Activated naive CD8-positive, alpha-beta T cell treated with anti-CD3 and anti-CD28 coated beads, Interleukin-2, amount 50 U/mL, for 16 hours (primary cell): ENCODE data around the gene PRPF40A.
"Not testable (repeated sequence)": the region's sequence is repeated elsewhere in the genome, so short reads cannot be mapped to it uniquely, and the experiment has no call there.

ENCODE experiments used
- DNase-seq: peaks from one replicate; pipeline ENCODE4 v3.0.0-alpha.2; 2020; ENCODE audit warnings: low read depth, low spot score

PRPF40A gene

DNA sequence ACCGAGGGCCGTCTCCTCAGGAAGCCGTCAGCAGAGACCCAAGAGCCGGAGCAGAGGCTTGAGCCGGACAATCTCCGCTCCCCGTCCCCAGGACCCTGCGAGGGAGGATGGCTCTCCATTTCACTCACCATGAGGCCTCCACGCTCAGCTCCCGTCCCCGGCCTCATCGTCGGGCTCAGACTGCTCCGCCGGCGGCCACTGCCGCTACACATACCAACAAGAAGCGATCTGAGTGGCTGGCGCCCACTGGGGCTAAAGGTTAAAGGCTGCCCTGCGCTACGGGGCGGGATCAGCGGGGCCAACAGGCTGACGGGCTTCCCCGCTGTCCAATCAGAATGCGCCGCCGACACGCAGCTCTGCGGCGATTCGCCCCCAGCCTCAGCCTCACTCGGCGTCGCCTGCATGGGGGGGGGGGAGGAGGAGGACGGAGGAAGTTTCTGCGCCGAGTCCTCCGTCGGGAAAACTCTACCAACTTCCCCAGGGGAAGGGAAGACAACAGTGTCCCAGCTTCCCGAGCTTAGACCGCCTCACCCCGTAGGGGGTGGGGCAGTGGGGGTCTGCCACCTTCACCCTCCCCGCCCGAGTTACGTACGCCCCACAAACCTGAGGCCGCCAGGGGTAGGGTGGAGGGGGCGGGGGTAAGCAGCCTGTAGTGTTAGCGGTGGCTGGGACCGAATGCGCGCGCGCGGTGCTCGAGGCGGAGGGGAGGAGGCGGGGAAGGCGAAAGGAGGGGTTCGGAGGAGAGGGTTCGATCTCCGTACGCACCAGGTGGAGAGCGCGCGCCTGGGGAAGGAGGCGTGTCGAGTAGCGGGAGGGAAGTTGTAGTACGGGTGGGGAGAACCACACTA, at the start of gene PRPF40A:
Gene PRPF40A (minus strand): TSS at position 234 of the 848 bp plus-strand sequence. CDS start 22 bp downstream, at position 212.
- DNase-seq: peak; percentile 97

- DNase-seq: no peak
These were observed 49.7 kb upstream of the PRPF40A start for GRCh38 chr2:152766928-152767327.

- no peak for DNase-seq
These were observed 46.4 kb upstream of the PRPF40A start for GRCh38 chr2:152763651-152764050.

DNA sequence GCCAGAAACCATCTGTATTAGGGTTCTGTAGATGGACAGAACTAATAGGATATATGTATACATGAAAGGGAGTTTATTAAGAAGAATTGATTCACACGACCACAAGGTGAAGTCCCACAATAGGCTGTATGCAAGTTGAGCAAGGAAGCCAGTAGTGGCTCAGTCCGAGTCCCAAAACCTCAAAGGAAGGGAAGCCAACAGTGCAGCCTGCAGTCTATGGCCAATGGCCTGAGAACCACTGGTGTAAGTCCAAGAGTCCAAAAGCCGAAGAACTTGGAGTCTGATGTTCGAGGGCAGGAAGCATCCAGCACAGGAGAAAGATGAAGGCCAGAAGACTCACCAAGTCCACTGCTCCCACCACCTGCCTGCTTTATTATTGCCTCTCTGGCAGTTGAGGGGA, 45.9 kb upstream of the PRPF40A start:
- not testable (repeated sequence) for DNase-seq

DNA sequence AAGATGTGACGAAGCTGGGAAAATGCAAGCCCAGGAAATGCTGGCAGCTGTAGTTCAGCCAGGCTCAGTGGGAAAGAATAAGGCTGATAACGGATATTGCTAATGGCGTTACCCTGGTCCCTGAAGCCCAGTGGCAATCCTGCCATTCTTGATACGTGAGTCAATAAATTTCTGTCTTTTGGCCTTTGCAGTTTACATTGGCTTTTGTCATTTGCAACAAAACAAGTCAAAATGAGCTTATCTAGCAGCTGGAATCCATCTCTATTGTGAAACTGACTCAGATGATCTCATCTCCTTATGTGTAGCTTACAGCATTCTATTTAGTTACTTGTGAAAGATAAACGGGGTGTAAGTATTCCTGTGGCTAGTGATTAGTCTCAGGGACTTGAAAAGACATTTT, 44.9 kb upstream of the PRPF40A start:
- no peak for DNase-seq

GRCh38 chr2:152761214-152761613, 44.0 kb upstream of the PRPF40A start:
- DNase-seq: no peak

- DNase-seq: no peak
These were observed 42.2 kb upstream of the PRPF40A start for GRCh38 chr2:152759290-152760072.

DNA sequence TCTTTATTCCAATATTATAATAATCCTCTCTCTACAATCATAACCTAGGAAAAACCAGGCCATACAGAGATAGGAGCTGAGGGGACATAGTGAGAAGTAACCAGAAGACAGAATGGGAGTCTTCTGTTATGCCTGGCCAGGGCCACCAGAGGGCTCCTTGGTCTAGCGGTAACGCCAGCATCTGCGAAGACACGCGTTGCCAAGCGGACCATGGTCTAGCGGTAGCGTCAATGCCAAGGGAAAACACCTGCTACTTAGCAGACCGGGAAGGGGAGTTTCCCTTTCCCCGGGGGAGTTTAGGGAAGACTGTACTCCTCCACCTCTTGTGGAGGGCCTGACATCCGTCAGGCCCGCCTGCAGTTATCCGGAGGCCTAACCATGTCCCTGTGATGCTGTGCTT, 37.8 kb upstream of the PRPF40A start:
- no peak for DNase-seq

- not testable (repeated sequence) for DNase-seq
These were observed 30.5 kb upstream of the PRPF40A start for GRCh38 chr2:152747751-152748150.

DNA sequence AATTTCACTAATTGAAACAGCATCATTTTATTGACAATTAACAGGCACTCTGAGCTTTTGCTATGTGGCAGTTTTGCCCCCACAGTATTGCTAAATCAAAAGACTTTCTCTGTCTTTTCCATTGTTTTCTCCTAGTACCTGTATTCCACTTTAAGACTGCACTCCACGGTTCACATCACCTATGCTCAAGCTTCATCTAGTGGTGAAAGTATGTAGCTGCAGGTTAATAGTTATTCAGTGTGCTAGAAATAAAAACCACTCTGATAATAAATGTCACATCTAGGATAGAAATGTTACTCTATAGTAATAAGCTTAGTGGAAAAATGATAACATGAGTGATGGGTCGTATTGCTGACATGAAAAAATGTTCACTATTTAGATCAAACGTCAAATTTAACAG, 25.7 kb upstream of the PRPF40A start:
- DNase-seq: no peak

DNA sequence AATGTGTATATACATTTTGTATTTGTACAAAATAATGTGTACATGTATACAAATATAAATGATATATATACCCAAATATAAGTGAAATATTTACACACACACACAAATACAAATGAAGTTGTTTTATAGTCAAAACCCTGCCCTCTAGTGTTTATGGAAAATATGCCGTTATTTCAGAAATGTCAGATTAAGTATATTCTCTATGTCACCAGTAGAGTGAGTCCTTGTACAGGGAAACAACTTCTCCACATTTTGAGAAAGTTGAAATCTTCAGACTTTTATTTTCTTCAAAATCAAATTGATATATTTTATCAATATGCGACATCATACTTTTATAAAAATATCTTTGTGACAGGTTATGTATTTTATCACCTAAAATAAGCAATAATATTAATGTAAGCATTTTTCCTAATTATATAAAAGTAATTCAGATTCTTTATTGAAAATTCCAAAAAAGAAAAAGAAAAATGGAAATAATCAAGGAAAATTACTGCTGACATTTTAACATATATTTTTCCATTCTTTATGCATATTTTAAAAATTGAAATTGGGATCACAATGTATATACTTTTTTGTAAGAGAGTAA, 23.6 kb upstream of the PRPF40A start:
- DNase-seq: no peak

GRCh38 chr2:152739705-152740104, 22.4 kb upstream of the PRPF40A start:
- DNase-seq: not testable (repeated sequence)

- no peak for DNase-seq
These were observed 21.2 kb upstream of the PRPF40A start for GRCh38 chr2:152738438-152738837.

DNA sequence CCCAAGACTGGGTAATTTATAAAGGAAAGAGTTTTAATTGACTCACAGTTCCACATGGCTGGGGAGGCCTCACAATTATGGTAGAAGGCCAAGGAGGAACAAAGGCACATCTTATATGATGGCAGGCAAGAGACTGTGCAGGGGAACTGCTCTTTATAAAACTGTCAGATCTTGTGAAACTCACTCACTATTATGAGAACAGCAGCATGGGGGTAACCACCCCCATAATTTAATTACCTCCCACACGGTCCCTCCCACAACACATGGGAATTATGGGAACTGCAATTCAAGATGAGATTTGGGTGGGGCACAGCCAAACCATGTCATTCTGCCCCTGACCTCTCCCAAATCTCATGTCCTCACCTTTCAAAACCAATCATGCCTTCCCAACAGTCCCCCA, 20.2 kb upstream of the PRPF40A start:
- DNase-seq: not testable (repeated sequence)

- no peak for DNase-seq
These were observed 13.5 kb upstream of the PRPF40A start for GRCh38 chr2:152730591-152731333.

DNA sequence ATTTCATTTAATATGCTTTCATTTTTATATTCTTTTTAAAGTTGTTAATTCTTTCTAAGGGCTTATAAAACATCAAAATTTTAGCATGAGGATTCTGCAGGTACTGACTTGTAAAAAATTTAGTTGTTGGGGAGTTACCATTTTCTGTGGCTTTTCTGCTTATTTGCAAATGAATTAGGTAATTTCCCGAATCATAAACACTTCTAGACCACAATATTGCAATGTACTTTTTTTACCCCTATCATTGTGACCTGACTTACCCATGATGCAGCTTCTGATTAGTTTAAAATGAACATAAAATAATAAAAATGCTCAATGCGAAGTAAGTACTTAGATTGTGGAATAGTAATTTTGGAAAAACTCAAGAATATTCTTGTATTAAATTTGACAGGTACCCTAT, 12.6 kb upstream of the PRPF40A start:
- no peak for DNase-seq

- no peak for DNase-seq
These were observed 6.7 kb upstream of the PRPF40A start for GRCh38 chr2:152723918-152724317.

DNA sequence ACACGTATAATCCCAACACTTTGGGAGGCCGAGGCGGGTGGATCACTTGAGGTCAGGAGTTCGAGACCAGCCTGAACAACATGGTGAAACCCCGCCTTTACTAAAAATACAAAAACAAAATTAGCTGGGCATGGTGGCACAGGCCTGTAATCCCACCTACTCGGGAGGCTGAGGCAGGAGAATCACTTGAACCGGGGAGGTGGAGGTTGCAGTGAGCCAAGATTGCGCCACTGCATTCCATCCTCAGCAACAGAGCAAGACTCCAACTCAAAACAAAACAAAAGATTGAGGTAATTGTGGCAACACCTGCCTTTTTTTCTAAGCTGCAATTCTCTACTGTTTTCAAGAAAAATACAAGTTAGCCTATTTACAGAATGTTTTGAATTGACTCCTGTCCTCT, 5.4 kb upstream of the PRPF40A start:
- not testable (repeated sequence) for DNase-seq

DNA sequence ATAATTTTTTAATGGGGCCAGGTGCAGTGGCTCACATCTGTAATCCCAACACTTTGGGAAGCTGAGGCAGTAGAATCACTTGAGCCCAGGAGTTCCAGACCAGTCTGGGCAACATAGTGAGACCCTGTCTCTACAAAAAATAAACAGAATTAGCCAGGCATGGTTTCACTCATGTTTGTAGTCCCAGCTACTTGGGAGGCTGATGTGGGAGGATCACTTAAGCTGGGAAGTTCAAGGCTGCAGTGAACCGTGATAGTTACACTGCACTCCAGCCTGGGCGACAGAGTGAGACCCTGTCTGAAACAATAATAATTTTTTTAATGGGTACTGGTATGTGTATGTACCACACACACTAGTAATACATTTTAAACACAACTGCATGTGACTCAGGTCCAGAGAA, 3.5 kb upstream of the PRPF40A start:
- DNase-seq: no peak

DNA sequence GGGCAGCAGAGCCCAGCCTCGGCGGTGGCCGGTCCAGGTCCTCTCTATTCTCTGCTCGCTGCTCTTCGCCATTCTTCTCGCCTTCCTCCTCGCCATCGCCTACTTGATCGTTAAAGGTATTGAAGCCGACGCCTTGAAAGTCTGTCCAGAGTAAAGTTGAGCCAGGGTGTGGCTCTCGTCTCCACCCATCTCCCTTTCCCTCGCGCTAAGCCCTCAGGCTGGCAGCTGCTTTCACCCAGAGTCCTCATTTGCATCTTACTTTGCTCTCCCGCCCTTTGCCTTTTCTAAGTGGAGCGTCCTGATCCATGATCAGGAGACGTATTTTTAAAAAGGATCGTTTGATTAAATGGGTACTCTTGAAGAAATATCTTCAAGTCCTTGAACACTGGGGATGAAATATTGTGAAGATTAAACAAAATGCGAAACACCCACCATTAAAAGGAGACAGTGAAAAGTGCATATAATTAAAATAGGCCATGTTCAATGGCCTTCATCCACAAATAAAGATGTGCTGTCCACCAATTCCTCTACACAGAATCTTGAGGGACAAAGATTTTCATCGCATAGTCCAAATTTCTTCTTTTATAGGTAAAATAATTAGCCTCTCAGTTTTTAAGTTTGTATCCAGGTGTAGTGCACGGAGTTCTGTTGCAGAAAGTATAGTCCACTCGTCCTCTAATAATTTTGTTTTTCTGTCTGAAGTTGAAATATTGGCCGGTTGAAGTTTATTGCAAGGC, 1.8 kb upstream of the PRPF40A start:
- no peak for DNase-seq
